Measurements from ENCODE around the gene PIGZ.

The PIGZ gene

DNA sequence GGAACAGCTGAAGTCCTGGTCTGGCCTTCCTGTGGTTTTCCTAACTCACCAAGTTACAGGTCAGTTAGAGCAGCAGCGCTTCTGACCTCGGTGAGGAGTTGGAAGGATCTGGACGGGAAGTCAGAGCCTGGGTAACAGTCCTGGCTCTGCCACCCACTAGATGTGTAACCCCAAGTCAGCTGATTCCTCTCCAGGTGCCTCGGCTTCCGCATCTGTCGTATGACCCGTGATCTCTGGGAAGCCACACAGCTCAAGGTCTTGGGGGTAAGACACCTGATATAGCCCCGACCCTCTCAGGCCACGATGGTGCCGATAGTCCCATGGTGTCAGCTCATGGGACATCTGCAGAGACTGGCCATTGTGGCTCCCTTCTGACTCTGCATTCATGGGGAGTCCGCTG is 8.3 kb upstream of the PIGZ start:
- no peak overlapping the region for H3K4me3 ChIP-seq (replicated peaks; ENCODE audit: low read depth, low read length)
- TF ChIP-seq, protein P1, sequence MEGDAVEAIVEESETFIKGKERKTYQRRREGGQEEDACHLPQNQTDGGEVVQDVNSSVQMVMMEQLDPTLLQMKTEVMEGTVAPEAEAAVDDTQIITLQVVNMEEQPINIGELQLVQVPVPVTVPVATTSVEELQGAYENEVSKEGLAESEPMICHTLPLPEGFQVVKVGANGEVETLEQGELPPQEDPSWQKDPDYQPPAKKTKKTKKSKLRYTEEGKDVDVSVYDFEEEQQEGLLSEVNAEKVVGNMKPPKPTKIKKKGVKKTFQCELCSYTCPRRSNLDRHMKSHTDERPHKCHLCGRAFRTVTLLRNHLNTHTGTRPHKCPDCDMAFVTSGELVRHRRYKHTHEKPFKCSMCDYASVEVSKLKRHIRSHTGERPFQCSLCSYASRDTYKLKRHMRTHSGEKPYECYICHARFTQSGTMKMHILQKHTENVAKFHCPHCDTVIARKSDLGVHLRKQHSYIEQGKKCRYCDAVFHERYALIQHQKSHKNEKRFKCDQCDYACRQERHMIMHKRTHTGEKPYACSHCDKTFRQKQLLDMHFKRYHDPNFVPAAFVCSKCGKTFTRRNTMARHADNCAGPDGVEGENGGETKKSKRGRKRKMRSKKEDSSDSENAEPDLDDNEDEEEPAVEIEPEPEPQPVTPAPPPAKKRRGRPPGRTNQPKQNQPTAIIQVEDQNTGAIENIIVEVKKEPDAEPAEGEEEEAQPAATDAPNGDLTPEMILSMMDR (IDR thresholded peaks at IDR 0.05; ENCODE audit: low read length, missing control alignments) = no peak
- DNase-seq (ENCODE audit: low read depth) = no peak

GRCh38 chr3:196975349-196975748 is 6.7 kb upstream of the PIGZ start:
- no peak for DNase-seq (ENCODE audit: low read depth)
- H3K4me3 ChIP-seq (replicated peaks; ENCODE audit: low read depth, low read length) = no peak overlapping the region
- TF ChIP-seq, protein P1 (IDR thresholded peaks at IDR 0.05; ENCODE audit: low read length, missing control alignments) = no peak

DNA sequence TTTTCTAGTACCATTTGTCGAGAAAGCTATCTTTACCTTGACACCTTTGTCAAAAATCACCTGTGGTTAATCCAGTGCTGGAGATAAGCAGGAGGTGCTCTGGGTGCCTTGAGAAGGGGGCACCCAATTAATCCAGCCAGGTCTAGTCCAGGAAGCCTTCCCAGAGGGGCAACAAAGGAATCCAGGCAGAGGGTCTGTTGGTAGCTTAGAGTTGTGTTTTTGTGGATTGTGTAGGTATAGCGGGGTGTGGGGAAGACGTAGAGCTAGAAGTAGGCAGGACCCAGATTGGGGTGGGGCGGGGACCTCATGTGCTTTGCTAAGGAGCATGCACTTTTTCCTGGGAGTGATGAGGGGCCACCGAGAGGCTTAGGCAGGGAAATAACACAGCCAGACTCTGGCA is 6.0 kb upstream of the PIGZ start:
- no peak for DNase-seq (ENCODE audit: low read depth)
- TF ChIP-seq, protein P1 (IDR thresholded peaks at IDR 0.05; ENCODE audit: low read length, missing control alignments) = no peak
- H3K4me3 ChIP-seq (replicated peaks; ENCODE audit: low read depth, low read length) = no peak overlapping the region

GRCh38 chr3:196971094-196971698 is 2.6 kb upstream of the PIGZ start:
- TF ChIP-seq, protein P1 (IDR thresholded peaks at IDR 0.05; ENCODE audit: low read length, missing control alignments) = no peak
- no peak for DNase-seq (ENCODE audit: low read depth)

GRCh38 chr3:196970547-196971093 is 2.0 kb upstream of the PIGZ start:
- TF ChIP-seq, protein P1 (IDR thresholded peaks at IDR 0.05; ENCODE audit: low read length, missing control alignments) = no peak
- DNase-seq (ENCODE audit: low read depth) = no peak
- no peak overlapping the region for H3K4me3 ChIP-seq (replicated peaks; ENCODE audit: low read depth, low read length)

More at GRCh38 chr3:196971094-196971698, 2.6 kb upstream of the PIGZ start:
- no peak overlapping the region for H3K4me3 ChIP-seq (replicated peaks; ENCODE audit: low read depth, low read length)

GRCh38 chr3:196969660-196970546 is 1.3 kb upstream of the PIGZ start:
- H3K4me3 ChIP-seq (replicated peaks; ENCODE audit: low read depth, low read length) = peak overlapping the region; percentile 60

More at GRCh38 chr3:196969660-196970546, 1.3 kb upstream of the PIGZ start:
- DNase-seq (ENCODE audit: low read depth) = peak; percentile 55
- TF ChIP-seq, protein P1 (IDR thresholded peaks at IDR 0.05; ENCODE audit: low read length, missing control alignments) = no peak
